Osteoblast (primary cell): ENCODE results near the gene SPAG7. TPM values are rescaled to one million over a fixed set of nuclear protein-coding genes. Genes with fewer than 3 reads are reported as not detected.
A peak's percentile ranks its signal among the peaks of the same experiment; 100 is the strongest.

Experiments
- DNase-seq: peaks from one replicate; pipeline ENCODE4 v3.0.0; 2011; ENCODE audit warnings: low spot score, mixed read lengths; ENCODE audit not compliant: insufficient read length; ENCODE audit errors: missing footprints
- H2AFZ ChIP-seq: 2 replicates; pipeline ENCODE4 v1.6.0; 2011; ENCODE audit warnings: mild to moderate bottlenecking, low read length
- H3K27ac ChIP-seq: 2 replicates; pipeline ENCODE4 v1.5.1; 2011; ENCODE audit warnings: mild to moderate bottlenecking, low read depth, low read length, moderate library complexity
- H3K27me3 ChIP-seq: 2 replicates; pipeline ENCODE4 v1.6.0; 2012; ENCODE audit warnings: mild to moderate bottlenecking, control low read depth, inconsistent platforms, low read length, moderate library complexity; ENCODE audit not compliant: insufficient read depth
- H3K36me3 ChIP-seq: 2 replicates; pipeline ENCODE4 v1.5.1; 2011; ENCODE audit warnings: mild to moderate bottlenecking, low read length, control low read depth, moderate library complexity; ENCODE audit not compliant: insufficient read depth
- H3K4me1 ChIP-seq: 2 replicates; pipeline ENCODE4 v1.5.1; 2011; ENCODE audit warnings: mild to moderate bottlenecking, low read length, control low read depth, moderate library complexity; ENCODE audit not compliant: insufficient read depth
- H3K4me2 ChIP-seq: 2 replicates; pipeline ENCODE4 v1.6.0; 2011; ENCODE audit warnings: mild to moderate bottlenecking, low read length; ENCODE audit not compliant: insufficient read depth
- H3K4me3 ChIP-seq: fragments of 200-600 bp; sonication (generic); 3 replicates; pipeline ENCODE4 v1.5.1; 2012; ENCODE audit warnings: mild to moderate bottlenecking, low read length, inconsistent platforms; ENCODE audit not compliant: insufficient read depth
- H3K79me2 ChIP-seq: 2 replicates; pipeline ENCODE4 v1.6.0; 2012; ENCODE audit warnings: mild to moderate bottlenecking, low read length, control low read depth, inconsistent platforms; ENCODE audit not compliant: insufficient read depth
- H3K9me3 ChIP-seq: 2 replicates; pipeline ENCODE4 v1.5.1; 2011; ENCODE audit warnings: low read depth, low read length, control low read depth
- H4K20me1 ChIP-seq: 2 replicates; pipeline ENCODE4 v1.6.0; 2012; ENCODE audit warnings: mild to moderate bottlenecking, low read length, control low read depth; ENCODE audit not compliant: insufficient read depth
- total RNA-seq: library from RNA; depleted of rRNA; stranded (reverse); fragments of >200 nt; gene quantifications from 2 replicates; pipeline ENCODE4 v1.2.3, GENCODE V29; 2012
- TF ChIP-seq, protein P1 (sequence below): IDR thresholded peaks from 2 replicates; pipeline ENCODE4 v1.5.1; 2011; ENCODE audit warnings: mild to moderate bottlenecking, low read depth, low read length, moderate library complexity; ENCODE audit errors: extremely low read depth

Gene SPAG7
- total RNA-seq, 1 donor = 34.0 TPM

DNA sequence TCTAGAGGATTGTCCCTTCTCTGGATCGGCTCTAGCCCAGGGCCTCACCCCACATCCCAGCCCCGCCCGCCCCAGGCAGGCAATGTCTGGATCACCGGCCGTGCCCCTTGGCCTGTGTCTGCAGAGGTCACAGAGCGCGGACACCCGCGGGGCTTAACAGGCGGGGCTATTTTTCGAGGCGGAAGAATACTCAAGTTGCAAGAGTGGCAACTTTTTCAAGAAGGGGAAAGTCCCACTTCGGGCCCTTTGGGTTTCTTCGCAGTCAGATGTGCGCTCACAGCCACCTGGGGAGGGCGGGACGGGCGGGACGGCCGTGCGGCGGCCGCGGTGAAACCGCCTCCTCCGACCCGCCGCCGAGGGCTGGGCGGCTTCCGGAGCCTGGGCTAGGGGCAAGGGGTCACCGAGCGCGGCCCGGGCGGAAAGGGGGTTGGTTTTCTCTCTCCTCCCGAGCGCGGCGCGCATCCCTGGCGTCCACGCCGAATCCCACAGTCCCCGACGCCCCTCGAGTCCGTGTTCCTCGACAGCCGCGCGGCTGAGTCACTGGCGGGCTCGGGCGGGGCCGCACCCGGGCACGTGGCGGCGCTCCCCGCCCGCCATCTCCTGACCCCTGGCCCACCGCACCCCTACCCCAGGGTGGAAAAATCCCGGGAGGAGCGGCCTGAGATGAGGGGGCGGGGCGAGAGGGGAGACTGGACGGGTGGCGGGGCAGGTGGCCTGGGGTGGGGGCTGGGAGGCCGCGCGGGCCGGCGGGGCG, 18.1 kb downstream of the SPAG7 start:
- peak; percentile 94 for DNase-seq
- Histone ChIP-seq H3K9me3 (no peaks in the 10 kb centered on the region), H4K20me1 (peaks cover 34% of the 10 kb centered on the region), H3K27me3 (no peaks in the 10 kb centered on the region), H2AFZ (peak overlapping the region; percentile 84), H3K4me2 (peak overlapping the region; percentile 97), H3K79me2 (peaks cover 38% of the 10 kb centered on the region), H3K36me3 (peaks cover 23% of the 10 kb centered on the region), H3K4me1 (peaks cover 54% of the 10 kb centered on the region), H3K27ac (peak overlapping the region; percentile 72), H3K4me3 (peak overlapping the region; percentile 96)
- TF ChIP-seq, protein P1, sequence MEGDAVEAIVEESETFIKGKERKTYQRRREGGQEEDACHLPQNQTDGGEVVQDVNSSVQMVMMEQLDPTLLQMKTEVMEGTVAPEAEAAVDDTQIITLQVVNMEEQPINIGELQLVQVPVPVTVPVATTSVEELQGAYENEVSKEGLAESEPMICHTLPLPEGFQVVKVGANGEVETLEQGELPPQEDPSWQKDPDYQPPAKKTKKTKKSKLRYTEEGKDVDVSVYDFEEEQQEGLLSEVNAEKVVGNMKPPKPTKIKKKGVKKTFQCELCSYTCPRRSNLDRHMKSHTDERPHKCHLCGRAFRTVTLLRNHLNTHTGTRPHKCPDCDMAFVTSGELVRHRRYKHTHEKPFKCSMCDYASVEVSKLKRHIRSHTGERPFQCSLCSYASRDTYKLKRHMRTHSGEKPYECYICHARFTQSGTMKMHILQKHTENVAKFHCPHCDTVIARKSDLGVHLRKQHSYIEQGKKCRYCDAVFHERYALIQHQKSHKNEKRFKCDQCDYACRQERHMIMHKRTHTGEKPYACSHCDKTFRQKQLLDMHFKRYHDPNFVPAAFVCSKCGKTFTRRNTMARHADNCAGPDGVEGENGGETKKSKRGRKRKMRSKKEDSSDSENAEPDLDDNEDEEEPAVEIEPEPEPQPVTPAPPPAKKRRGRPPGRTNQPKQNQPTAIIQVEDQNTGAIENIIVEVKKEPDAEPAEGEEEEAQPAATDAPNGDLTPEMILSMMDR = no peak

DNA sequence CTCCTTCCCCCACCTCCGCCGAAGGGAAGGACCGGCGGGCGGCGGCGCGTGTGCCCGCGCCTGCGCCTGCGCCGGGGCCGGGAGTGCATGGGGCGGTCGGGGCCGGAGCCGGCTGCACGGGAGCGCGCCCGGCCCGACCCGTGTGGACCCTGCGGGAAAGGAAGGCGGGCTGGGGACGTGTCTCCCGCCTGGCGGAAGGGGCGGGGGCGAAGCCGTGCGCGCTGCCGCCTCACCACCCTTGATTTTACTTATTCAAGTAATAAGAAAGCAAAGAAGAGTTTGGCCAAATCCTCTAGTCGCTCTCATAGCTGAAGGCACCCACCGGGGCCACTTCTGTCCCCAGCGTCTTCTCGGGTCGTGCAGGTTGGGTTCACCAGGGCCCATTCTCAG, 18.7 kb downstream of the SPAG7 start:
- peak; percentile 100 for DNase-seq
- H3K9me3 ChIP-seq = no peaks in the 10 kb centered on the region
- TF ChIP-seq, protein P1 = no peak
- peaks cover 29% of the 10 kb centered on the region for H3K36me3 ChIP-seq
- H2AFZ ChIP-seq = peak overlapping the region; percentile 85
- peak overlapping the region; percentile 72 for H3K27ac ChIP-seq
- H3K27me3 ChIP-seq = no peaks in the 10 kb centered on the region
- peaks cover 40% of the 10 kb centered on the region for H4K20me1 ChIP-seq
- peaks cover 43% of the 10 kb centered on the region for H3K79me2 ChIP-seq
- peak overlapping the region; percentile 97 for H3K4me2 ChIP-seq
- H3K4me3 ChIP-seq = peak overlapping the region; percentile 96
- H3K4me1 ChIP-seq = peaks cover 53% of the 10 kb centered on the region

DNA sequence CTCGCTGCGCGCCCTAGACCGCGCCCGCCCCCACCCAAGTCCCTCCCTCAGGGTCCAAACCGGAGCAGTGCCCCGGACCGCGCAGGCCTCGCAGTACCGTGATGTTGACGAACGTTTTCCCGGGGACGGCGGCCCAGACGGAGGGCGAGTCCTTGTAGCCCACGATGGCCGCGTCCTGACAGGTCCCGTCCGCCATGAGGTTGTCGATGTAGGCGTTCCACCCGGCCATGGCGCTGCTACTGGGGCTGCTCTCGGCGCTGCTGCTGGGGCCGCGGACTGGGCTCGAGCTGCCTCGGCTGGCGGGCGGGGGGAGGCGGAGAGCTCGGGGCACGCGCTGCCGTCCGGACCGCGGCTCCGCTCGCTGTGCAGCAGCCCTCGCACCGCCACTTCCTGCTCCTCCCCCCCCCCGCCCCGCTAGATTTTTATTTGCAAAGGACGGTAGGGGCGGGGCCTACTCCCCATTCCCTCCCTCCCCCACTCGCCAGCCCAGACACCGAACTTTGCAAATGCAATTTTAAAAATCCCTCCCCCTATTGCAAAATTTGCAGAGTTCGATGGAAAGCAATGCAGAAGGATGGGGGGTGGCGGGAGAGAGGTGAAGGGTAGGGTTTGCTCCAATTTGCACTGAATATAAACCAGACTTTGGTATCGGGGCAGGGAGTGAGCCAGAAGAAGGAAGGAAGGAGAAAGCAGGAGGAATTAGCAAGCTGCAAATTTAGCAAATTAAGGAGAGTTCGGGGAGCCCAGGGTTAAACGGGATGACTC, 19.3 kb downstream of the SPAG7 start, which contains the start of gene PFN1:
PFN1 (minus strand) TSS at position 365 of the 765 bp plus-strand sequence; CDS start at position 229, 136 bp downstream.
- Histone ChIP-seq H3K79me2 (peaks cover 49% of the 10 kb centered on the region), H4K20me1 (peaks cover 45% of the 10 kb centered on the region)
- TF ChIP-seq, protein P1 = no peak

More for the DNA sequence above, 19.3 kb downstream of the SPAG7 start, which contains the start of gene PFN1:
- H3K27ac ChIP-seq = peak within 1 kb of the TSS; percentile 83
- H3K27me3 ChIP-seq = no peaks in the 10 kb centered on the region
- peaks cover 35% of the 10 kb centered on the region for H3K36me3 ChIP-seq
- peaks cover 48% of the 10 kb centered on the region for H3K4me1 ChIP-seq
- H3K9me3 ChIP-seq = no peaks in the 10 kb centered on the region
- H2AFZ ChIP-seq = peak within 1 kb of the TSS; percentile 85
- peak within 1 kb of the TSS; percentile 96 for H3K4me3 ChIP-seq
- peak within 1 kb of the TSS; percentile 97 for H3K4me2 ChIP-seq
- peak; percentile 99 for DNase-seq
